C1 segment of cervical spinal cord (tissue), 14 donors: ENCODE measurements around the gene PEX14.
"Not testable (repeated sequence)": the region's sequence is repeated elsewhere in the genome, so short reads cannot be mapped to it uniquely, and the experiment has no call there.

Experiments used
- DNase-seq, 14 donors: peaks; one replicate each; lab custom pipeline; 2025; lab: John Stamatoyannopoulos, UW

Gene PEX14

DNA sequence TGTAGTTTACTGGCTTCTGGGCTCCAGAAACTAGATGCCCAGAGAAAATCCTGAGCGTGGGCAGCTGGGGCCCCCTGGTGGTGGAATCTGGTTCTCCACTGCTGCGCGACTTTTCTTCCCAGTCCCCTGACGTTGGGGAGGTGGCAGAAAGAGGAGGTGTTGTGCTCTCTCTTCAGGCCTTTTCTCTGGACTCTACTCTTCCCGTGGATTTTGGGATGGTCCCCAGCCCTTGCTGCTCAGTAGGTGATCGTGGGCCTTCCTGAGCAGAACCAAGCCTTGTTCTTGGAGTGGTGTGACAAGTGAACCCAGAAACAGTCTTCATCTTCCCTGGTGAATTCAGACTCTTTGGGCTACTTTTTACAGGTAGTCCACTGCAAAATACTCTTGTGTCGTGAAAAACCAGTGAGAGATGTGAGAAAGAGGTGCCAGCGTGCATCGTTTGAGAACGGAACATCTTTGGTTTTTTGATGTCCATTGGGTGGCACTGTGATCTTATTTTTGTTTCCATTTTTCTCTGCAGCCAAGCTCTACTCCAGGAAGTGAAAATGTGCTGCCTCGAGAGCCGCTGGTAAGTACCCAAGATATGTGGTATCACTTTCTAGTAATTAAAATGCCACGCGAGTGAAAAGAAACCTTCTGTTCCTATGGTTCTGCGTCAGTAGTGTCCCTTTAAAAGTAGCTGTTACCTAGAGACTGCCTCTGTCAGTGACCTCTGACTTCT lies 20.2 kb downstream of the PEX14 start:
- peak in 12 of 14 donors; percentile 8 to 78 (median 56) for DNase-seq

DNA sequence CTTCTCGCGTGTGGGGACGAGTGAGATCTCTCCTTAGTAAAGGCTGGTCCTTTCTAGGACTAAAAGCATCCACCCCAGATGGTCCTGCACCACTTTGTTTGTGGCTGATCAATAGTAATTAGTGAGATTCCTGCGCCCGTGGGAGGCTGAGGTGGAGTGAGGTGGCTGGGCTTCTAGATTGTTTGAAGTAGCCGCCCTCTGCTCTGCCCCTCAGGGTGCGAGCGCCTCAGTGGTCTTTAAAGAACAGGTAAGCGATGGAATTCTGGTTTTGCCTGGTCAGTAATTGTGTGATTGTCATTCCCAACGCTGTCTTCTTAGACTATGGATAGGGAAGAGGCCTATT lies 20.7 kb downstream of the PEX14 start:
- DNase-seq, result no peak

DNA sequence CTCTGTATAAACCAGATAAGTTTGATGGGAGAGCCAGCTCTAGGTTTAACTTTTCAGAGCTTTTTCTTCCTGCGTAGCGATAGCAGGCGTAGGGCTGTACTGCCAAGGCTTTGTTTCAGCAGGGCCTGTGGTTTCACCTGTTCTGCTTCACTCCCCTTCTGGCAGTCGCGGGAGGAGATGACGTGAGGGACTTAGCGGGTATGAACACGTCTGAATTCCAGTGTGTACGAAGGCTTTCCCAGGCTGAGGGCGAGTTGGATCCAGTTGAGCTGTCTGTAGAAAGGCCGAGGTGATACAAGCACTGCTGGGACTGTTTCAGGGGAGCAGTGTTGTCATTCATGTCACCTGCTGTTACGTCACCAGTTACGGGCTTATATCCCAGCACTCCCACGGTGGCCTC lies 21.2 kb downstream of the PEX14 start:
- DNase-seq, result no peak

DNA sequence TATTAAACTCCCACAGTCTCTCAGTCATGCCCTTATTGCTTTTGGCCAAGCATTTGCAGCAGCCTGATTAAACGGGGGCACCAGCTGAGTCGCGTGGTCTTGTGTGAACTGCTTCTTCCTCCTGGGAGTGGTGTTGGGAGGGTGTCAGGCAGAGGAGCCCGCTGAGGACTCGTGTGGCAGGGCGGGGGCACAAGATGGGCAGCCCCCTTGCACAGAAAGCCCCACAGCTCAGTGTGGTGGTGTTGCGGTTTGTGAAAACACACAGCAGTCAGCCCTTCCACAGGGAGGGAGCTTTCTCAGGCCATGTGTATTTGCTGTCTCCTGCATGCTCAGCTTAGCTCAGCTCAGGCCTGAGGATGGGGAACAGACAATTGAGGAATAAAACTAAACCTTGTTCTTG lies 22.4 kb downstream of the PEX14 start:
- no peak for DNase-seq

DNA sequence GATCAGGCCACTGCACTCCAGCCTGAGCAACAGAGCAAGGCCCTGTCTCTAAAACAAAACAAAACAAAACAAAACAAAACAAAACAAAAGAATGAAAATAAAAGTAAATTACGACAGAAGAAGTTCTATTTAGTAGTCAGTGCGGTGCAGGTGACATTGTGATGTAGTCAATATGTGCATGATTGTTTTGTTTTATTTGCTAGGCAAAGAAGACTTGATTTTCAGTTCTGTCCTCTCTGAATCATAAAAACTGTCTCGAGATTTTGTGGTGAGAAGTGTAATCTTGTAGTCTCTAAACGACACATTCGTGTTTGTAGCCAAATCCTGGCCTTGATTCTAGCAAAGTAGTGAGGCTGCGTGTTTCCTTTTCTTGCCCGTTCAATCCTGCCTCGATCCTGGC lies 23.5 kb downstream of the PEX14 start:
- DNase-seq, result no peak

DNA sequence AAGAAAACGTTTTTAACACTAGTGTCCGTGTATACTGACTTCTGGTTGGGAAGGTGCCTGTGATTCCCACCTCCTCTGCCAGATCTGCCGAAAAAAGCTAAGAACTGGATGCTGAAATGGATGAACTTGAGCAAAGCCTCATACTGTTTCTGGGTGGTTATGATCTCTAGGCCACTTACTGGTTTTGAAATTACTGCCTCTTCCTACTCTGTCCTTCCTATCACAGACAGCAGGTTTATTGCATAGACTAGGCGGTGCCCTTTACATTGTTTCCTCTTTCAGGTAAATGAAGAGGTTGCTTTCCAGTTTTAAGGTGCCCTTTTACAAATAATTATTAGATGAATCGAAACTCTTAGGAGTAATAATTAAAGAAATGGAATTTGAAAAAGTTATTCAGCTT lies 27.5 kb downstream of the PEX14 start:
- DNase-seq, result no peak

DNA sequence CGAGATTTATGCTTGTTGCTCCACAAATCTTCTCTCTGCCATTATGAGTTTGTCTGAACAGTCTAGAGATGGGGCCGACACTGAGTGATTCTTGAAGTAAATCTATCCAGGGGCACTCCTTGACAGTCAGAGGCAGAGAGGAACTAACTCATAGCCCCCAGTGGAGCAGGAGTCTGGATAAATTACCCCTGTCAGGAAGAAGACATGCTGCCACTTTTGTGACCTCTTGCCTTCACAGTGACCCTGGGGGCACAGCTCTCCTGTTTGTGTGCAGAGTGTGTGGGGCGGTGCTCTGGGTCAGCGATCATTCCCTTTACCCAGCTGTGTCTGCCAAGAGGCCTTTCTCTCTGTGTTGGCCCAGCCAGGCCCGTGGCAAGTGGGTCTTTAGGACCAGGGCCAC lies 29.5 kb downstream of the PEX14 start:
- DNase-seq, result no peak

DNA sequence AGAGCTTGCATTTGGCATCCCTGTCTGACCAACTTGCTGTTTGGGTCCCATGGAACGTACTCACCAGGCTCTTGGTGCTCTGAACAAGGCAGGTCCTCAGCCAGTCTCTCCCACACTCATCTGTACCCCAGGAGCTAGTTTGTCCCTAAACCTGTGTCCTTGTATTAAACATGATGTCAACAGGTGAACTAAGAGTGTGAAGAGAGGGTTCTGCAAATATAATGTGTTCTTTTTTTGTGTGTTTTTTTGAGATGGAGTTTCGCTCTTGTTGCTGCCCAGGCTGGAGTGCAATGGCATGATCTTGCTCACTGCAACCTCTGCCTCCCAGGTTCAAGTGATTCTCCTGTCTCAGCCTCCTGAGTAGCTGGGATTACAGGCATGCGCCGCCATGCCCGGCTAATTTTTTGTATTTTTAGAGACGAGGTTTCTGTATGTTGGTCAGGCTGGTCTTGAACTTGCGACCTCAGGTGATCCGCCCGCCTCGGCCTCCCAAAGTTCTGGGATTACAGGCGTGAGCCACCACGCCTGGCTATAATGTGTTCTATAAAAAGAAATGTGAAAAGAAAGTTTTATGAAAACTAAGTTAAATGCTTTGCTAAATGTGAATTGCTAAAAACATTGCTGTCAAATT lies 31.4 kb downstream of the PEX14 start:
- not testable (repeated sequence) for DNase-seq

DNA sequence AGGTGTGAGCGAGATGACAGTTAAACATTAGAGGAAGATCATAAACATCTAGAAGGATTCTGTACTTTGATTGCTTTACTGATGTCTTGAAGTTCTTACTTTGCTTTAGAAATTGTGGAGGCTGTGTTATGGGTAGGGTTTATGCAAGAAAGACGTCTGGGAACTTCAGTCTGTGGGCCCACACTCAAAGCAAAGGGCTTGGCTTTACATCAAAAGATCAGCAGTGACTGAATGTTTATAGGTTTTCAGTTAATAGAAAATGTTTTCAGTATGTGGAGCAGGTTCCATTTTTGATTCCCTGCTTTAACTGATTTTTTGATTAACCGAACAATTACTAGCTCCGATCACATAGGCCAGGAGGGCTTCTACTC lies 31.9 kb downstream of the PEX14 start:
- DNase-seq, result no peak

DNA sequence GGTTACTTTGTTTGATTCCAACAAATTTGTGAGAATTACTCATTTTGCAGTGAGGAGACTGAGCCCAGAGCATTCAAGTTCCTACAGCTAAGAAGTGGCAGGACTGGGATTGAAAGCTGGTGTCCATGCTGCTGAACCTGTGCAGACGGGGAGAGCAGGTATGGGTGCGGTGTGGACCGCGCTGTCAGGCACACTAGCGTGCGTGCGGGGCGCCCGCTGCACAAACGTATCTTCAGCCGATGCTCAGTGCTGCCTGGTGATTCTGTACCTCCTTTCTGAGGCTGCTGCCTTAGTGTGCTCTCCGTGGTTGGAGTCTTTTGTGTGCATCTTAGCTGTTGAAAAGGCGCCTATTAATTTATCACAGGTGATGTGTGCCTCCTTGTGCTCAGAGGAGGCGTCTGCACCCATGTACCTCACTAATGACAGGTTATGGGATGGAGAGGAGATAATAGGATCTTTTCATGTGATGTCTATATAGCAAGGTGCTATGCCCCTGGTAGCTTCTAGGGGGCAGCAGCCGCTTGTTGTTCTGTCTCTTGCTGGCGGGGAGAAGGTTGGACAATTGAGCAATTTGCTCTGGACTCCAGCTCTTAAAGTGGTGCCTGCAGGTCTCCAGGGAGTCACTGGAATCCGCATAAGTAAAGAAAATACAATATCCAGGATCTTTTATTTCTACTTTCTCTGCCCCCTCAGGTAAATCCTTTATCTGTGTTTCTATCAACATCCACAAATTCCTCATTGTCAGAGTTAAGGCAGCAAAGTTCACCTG lies 32.5 kb downstream of the PEX14 start:
- DNase-seq, result peak in 5 of 14 donors; percentile 5 to 50 (median 18)

DNA sequence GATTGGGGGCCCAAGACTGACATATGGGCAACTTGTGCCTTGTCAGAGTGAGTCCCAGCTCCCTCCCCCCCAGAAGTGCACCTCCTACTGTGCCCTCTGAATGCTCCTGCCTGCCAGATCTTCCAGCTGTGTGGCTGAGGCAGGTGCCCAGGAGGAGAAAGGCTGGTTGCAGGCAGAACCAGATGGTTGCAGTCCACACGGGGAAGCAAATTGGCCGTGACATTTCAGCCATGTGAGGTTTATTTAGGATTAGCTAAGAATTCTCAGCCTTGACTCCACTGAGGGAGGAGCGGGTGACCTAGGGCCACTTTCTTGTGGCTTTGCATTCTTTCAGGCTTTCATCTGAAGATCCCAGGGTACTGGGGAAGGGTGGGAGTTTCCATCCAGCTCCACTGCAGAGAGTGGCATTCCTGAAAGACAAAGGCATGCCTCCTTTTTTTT lies 33.8 kb downstream of the PEX14 start:
- DNase-seq, result no peak

DNA sequence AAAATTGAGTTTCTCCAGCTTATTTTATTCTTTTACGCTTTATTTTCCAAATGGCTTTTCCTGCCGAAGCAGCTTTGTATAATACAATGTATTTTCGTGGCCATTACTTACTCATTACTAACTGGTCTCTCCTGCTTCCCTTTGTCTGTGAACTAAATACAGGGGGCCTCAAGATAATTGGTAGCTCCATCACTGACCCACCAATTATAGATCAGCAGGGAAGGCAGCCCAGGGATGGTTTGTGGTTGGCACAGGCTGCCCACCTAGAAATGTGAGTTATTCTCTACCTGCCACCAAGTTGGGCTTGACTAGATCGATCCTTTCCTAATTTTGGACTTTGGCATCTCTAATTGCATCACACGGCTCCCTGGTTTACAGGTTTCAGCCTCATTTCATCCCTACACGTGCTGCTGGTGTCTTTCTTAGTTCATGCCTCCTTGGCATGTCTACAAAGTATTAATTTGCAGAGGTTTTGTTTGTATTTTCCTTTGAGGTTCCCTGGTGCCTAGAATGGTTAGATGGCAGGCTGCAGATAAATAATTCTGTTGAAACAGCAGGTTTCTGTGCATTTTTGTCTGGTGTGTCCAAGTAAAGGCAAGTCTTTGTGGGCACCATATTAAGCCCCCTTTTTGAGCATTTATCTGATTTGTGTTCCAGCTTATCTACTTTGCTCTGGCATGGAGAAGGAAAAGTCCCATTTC lies 35.2 kb downstream of the PEX14 start:
- DNase-seq, result no peak

DNA sequence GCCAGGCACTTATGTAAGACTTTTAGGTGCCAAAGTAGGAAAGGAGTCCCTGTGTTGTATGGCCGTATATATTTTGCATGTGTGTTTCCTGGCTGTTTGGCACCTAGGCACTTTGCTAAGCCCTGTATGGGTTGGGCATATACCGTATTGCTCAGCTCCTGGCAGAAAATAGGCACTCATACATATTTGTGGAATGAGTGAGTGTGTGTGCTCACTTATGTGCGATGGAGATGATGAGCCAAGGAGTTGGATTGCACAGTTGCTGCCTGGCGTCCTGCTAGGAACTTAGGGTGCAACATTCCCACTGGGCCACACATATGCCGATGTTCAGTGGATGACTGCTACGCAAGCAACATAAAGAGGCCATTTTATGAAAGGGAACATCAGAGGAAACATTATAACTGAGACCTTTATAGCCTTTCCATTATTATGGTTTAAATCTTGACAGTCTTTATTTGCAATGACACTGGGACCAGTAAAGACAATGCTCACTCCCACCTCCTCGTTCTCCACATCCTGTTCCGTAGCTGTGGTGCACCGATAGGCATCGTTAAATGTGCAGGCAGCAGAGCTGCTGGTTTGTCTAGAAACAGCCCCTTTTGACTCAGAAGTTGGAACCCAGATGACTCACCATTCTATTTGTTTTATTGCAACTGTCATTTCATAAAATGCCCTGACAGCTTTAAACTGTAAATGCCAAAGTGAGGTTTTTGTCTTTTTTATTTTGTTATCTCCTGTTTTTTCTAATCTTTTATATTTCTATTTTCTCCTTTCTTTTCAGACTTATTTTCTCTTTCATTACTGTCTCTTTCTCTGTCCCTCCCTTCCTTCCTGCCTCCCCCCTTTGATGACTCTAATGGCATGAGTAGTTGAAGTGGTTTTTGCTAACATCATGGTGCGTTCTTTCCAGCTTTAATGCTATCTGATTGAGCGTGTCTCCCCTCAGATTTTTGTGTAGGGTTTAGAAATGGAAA lies 36.1 kb downstream of the PEX14 start:
- no peak for DNase-seq

DNA sequence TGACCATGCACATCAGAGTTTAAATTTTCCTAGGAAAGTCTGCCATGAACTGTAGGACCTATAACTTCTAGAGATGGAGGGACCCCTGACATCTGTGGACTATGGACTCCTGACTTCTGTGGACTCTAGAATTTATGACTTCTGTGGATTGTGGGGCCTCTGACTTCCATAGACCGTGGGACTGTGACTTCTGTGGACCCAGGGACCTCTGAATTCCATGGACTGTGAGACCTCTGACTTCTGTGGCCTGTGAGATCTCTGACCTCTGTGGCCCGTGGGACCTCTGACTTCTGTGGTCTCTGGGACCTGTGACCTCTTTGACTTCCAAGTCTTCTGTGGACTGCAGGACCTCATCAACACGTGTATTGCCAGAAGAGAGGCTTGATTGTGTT lies 36.7 kb downstream of the PEX14 start:
- no peak for DNase-seq

DNA sequence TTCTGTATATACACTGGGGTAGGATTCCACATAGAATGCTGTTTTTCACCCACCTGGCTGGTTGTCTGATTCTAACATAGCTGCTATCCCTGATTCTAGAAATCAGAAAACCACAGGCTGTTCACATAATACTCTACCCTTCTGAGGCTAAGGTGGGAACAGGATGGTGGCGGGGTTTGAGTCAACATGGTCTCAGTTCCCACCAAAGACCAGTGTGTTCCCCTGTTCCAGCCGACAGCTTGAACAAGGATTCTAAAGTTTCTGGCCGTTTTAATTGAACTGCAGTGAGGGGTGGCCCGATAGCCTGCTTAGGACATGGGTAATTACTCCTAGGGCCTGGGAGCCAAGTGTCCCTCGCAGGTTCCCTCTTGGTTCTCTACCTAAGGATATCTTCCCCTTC lies 38.4 kb downstream of the PEX14 start:
- no peak for DNase-seq

DNA sequence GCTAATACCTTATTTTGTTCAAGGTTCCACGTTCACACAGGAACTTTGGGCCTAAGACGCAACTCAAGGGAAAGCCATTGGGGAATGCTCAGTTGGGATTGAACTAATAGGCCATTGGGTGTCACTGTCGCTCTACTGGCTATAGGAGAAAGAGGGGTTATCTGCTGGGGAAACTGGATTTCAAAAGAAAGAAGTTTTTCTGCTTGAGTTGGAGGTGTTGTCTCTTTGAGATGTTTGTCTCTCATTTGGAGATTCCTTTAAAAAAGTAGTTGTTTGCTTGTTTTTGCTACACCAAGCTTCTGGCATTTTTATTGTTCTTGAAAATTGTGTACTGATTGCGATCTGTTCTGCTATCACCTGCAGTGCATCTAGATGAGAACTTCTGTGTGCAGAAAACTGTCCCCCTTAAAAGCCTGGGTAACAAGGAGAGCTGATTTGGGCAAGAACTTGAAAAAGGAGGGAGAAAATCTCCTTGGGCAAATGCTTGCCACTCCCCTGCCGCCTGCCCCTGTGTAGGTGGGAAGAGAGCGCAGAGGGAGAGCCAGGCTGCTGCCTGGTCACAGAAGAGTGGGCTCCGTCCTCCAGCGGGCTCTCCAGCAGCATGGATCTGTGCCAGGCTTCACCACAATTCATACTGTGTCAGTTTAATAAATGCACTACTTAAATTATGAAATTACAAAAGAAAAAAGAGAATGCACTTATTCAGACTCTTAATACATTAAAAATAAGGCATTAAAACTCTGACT lies 39.9 kb downstream of the PEX14 start:
- DNase-seq, result no peak

DNA sequence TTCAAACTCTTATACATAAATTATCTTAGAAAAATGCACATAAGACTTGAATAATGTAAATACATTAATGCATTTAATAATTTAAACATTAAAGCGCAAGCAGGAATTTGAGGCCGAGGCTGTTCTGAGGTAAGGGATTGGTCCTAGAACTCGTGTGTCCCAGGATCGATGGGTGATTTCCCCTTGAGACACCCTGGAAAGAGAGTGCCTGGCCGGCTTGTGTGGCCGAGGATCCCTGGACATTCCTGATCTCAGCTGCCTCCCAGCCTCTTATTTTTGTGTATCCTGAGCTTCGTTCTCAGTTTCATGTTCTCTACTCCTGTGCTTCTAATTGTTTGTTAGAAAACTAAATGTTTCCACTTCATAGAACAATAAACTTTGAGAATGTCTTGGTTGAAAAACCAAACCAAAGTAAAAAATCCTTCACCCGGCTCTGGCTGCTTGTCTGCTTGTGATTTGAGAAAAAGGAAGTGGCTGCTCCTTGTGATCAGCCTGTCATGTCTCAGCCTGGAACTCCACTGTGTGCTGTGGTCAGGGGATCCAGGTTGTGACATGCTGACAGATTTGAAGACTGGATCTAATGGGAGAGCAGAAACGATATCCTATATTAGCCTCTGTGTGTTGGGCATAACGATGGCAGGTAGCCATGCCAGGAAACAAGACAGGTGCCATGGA lies 40.7 kb downstream of the PEX14 start:
- DNase-seq, result no peak

DNA sequence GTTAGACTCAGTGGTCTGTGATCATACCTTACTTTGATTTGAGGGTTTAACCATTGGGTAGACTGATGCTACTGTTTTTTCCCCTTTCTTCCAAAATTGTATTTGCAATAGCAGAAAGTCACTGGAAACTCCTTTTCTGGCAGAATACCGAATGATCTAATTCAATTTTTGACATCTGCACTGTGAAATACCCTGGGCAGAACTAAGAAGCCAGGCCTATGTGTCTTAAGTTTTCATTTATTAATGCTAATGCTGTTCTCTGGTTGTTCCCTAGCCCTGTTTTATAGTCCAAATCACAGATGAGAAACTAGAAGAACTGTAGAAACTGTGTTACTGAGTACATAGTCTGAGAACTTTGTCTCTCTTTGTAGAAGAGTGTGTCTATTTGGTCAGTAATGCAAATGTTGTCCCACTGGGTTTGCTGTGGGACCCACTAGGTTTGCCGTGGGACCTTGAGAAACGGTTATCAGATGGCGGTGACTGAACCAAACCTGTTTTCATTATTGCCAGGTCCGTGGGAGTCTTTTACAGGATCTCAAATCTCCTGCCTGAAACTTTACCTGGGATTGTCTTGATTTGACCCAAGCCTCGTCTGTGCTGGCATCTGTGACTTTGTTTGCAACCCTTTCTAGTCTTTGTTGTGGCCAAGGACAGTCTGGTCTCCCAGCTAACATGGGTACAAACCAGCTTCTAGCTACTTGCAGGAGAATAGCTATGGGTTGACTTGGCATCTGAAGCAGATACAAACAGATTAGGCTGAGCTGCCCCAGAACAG lies 41.4 kb downstream of the PEX14 start:
- DNase-seq, result no peak
